ENCODE data around the gene EDDM13. TPM values are rescaled to one million over a fixed set of nuclear protein-coding genes. Genes with fewer than 3 reads are reported as not detected.

Gene EDDM13
- total and polyA plus RNA-seq, 2 of the 8 experiments (the other 6 are each of a cell fraction or from before 2014, with no cell fraction given): not detected

DNA sequence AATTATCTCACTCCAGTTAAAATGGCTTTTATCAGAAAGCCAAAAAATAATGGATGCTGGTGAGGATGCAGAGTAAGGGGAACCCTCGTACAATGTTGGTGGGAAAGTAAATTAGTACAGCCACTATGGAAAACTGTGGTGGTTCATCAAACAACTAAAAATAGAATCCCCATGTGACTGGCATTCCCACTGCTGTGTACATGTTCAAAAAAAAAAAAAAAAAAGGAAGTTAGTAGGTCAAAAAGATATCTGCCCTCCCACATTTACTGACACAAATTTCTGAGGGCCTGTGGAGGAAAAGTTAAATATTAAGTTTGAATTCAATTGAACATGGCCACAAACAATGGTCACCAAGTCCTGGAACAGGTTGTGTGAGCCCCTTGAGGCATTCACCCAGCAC lies 51.9 kb downstream of the EDDM13 start (continued):
- no peak for TF ChIP-seq TCF12 (IDR thresholded peaks at IDR 0.05; ENCODE audit: low read depth, low read length)
- TF ChIP-seq NANOG (IDR thresholded peaks at IDR 0.05; ENCODE audit: insufficient read depth, low read depth, low read length, poor library complexity, severe bottlenecking): no peak
- TF ChIP-seq TBP (IDR thresholded peaks at IDR 0.05; ENCODE audit: low read depth, low read length): no peak
- no peak for TF ChIP-seq RAD21 (IDR thresholded peaks at IDR 0.05 in 1 of 2, conservative IDR thresholded peaks at IDR 0.05 in 1 of 2; ENCODE audit: low read depth in 2 of 2, low read length in 2 of 2)
- TF ChIP-seq MAFK (IDR thresholded peaks at IDR 0.05; ENCODE audit: low read depth, low read length): no peak
- TF ChIP-seq JUN (IDR thresholded peaks at IDR 0.05; ENCODE audit: low read depth, low read length): no peak
- TF ChIP-seq CBX8 (IDR thresholded peaks at IDR 0.05; ENCODE audit: borderline replicate concordance, low read depth, low read length): no peak
- no peak for TF ChIP-seq CEBPB (IDR thresholded peaks at IDR 0.05; ENCODE audit: low read depth, low read length)
